HepG2 (cell line): ENCODE data around the gene PPP1R1B. TPM values are rescaled to one million over a fixed set of nuclear protein-coding genes. Genes with fewer than 3 reads are reported as not detected.

Experiments
- ATAC-seq: fragments of 200-7000 bp; cut with Tn5 transposase; 3 replicates; pipeline ENCODE4 v1.9.1; 2020; ENCODE audit warnings: mild to moderate bottlenecking, moderate library complexity
- BruUV-seq: library from RNA; stranded (reverse); fragments of 400-500 nt; replicated peaks from 2 replicates; lab custom pipeline; 2021; lab: Mats Ljungman, UMichigan
- CTCF ChIA-PET: fragments of 300-600 bp; formaldehyde crosslinking; extraction: SDS; loops from one replicate; lab custom pipeline; 2021; ENCODE audit warnings: low total read pairs, inconsistent platforms, low intra/inter-chr PET ratio; lab: Yijun Ruan, JAX
- POLR2A ChIA-PET: fragments of 350-600 bp; sonication (Branson Sonifier 250); formaldehyde crosslinking; loops from one replicate; lab custom pipeline; 2020; ENCODE audit warnings: antibody characterized with exemption, inconsistent platforms; lab: Yijun Ruan, JAX
- DNase-seq: peaks from one replicate; pipeline ENCODE4 v3.0.0-alpha.2; 2015; ENCODE audit warnings: low spot score
- FAIRE-seq: peaks from 3 replicates; lab custom pipeline; 2011; peaks lifted over from hg19 to GRCh38; lab: Jason Lieb, UNC
- H2AFZ ChIP-seq: one replicate; pipeline ENCODE4 v1.6.1; 2011; ENCODE audit warnings: low read length, inconsistent platforms
- H3K27ac ChIP-seq: fragments of 300-600 bp; 3 replicates; pipeline ENCODE4 v1.8.0; 2011; ENCODE audit warnings: mixed run types, mild to moderate bottlenecking, mixed read lengths, low read length, inconsistent platforms; ENCODE audit not compliant: insufficient read depth; ENCODE audit errors: extremely low read length
- H3K27me3 ChIP-seq, 2 experiments: fragments of 200-600 bp in 1 of 2; 2 replicates in 1 of 2; 3 replicates in 1 of 2; pipeline versions ENCODE4 v1.6.0 to v1.8.0; 2011; ENCODE audit warnings: low read length in 2 of 2, mild to moderate bottlenecking in 2 of 2, moderate library complexity in 2 of 2, inconsistent platforms in 1 of 2; ENCODE audit not compliant: insufficient read depth in 2 of 2, control insufficient read depth in 1 of 2
- H3K36me3 ChIP-seq, 2 experiments: fragments of 200-600 bp in 1 of 2; replicated peaks in 1 of 2; 2 replicates in 1 of 2; 3 replicates in 1 of 2; pipeline versions ENCODE4 v1.5.1 to v1.8.0; 2011; ENCODE audit warnings: low read length in 2 of 2, inconsistent platforms in 1 of 2; ENCODE audit not compliant: insufficient read depth in 2 of 2, control insufficient read depth in 1 of 2
- H3K4me1 ChIP-seq: 2 replicates; pipeline ENCODE4 v1.5.1; 2012; ENCODE audit warnings: low read length, inconsistent platforms; ENCODE audit not compliant: insufficient read depth
- H3K4me2 ChIP-seq: 2 replicates; pipeline ENCODE4 v1.6.0; 2011; ENCODE audit warnings: low read depth, low read length, inconsistent platforms
- H3K4me3 ChIP-seq, 3 experiments: fragments of 200-600 bp in 1 of 3; sonication (generic), shearing (Covaris generic) in 1 of 3; replicated peaks in 1 of 3; 2 replicates each; pipeline ENCODE4 v1.5.1; 2011 to 2016; ENCODE audit warnings: low read length in 3 of 3, inconsistent platforms in 2 of 3, low read depth in 2 of 3, mild to moderate bottlenecking in 2 of 3, control low read depth in 1 of 3, mixed read lengths in 1 of 3; ENCODE audit not compliant: insufficient read depth in 1 of 3
- H3K79me2 ChIP-seq: one replicate; pipeline ENCODE4 v1.6.1; 2011; ENCODE audit warnings: low read length, inconsistent platforms; ENCODE audit not compliant: insufficient read depth
- H3K9ac ChIP-seq: 2 replicates; pipeline ENCODE4 v1.6.0; 2011; ENCODE audit warnings: mild to moderate bottlenecking, low read depth, low read length, inconsistent platforms; ENCODE audit not compliant: insufficient read depth
- H3K9me3 ChIP-seq: 2 replicates; pipeline ENCODE4 v1.5.1; 2012; ENCODE audit warnings: mild to moderate bottlenecking, low read length
- H4K20me1 ChIP-seq: 2 replicates; pipeline ENCODE4 v1.6.0; 2011; ENCODE audit warnings: inconsistent platforms, mild to moderate bottlenecking, low read length, moderate library complexity; ENCODE audit not compliant: insufficient read depth
- AKAP8 ChIP-seq: sonication (generic); formaldehyde crosslinking; IDR thresholded peaks from 2 replicates; pipeline ENCODE4 v1.5.1; 2020; ENCODE audit warnings: mild to moderate bottlenecking, missing genetic modification reagents
- CBFB ChIP-seq: sonication (generic); formaldehyde crosslinking; IDR thresholded peaks from 2 replicates; pipeline ENCODE4 v1.4.0; 2020; ENCODE audit warnings: missing genetic modification reagents
- DDIT3 ChIP-seq: sonication (generic); formaldehyde crosslinking; IDR thresholded peaks from 2 replicates; pipeline ENCODE4 v1.4.0; 2020; ENCODE audit warnings: mild to moderate bottlenecking, missing genetic modification reagents
- DNMT1 ChIP-seq: sonication (generic); formaldehyde crosslinking; IDR thresholded peaks from 2 replicates; pipeline ENCODE4 v1.5.1; 2020; ENCODE audit warnings: mild to moderate bottlenecking, missing genetic modification reagents
- FOXK2 ChIP-seq: fragments of 450-650 bp; IDR thresholded peaks from 2 replicates; pipeline ENCODE4 v1.6.1; 2016
- GATAD1 ChIP-seq: IDR thresholded peaks from 2 replicates; pipeline ENCODE4 v1.6.1; 2016; ENCODE audit warnings: missing genetic modification reagents, missing compliant biosample characterization
- MAZ ChIP-seq, 2 experiments: sonication (generic) in 1 of 2; formaldehyde crosslinking in 1 of 2; IDR thresholded peaks; 2 replicates each; pipeline versions ENCODE4 v1.5.0 to v1.6.1; 2012 to 2020; ENCODE audit warnings: low read depth in 2 of 2, mild to moderate bottlenecking in 2 of 2, borderline replicate concordance in 1 of 2, improper control_type of control experiment in 1 of 2, low read length in 1 of 2, missing genetic modification reagents in 1 of 2, moderate library complexity in 1 of 2
- NONO ChIP-seq, 2 experiments: fragments of 450-650 bp in 1 of 2; sonication (generic) in 1 of 2; formaldehyde crosslinking in 1 of 2; IDR thresholded peaks in 1 of 2; conservative IDR thresholded peaks in 1 of 2; 2 replicates each; pipeline versions ENCODE4 v1.6.1 to v1.8.0; 2017 to 2022; ENCODE audit warnings: mild to moderate bottlenecking in 1 of 2, missing genetic modification reagents in 1 of 2, moderate library complexity in 1 of 2
- SOX13 ChIP-seq, 3 experiments: fragments of 450-650 bp in 1 of 3; sonication (generic) in 1 of 3; formaldehyde crosslinking in 1 of 3; IDR thresholded peaks in 2 of 3; conservative IDR thresholded peaks in 1 of 3; 2 replicates each; pipeline versions ENCODE4 v1.5.0 to v1.6.1; 2016 to 2020; ENCODE audit warnings: antibody characterized with exemption in 1 of 3, mild to moderate bottlenecking in 1 of 3, missing compliant biosample characterization in 1 of 3, missing genetic modification reagents in 1 of 3, moderate library complexity in 1 of 3
- SRSF4 ChIP-seq: fragments of 200-400 bp; formaldehyde crosslinking; IDR thresholded peaks from one replicate; pipeline ENCODE4 v1.6.1; 2018; ENCODE audit warnings: mild to moderate bottlenecking, low read depth, low read length, moderate library complexity; ENCODE audit not compliant: poor library complexity, severe bottlenecking
- TEAD3 ChIP-seq: optimal IDR thresholded peaks from 2 replicates; pipeline ENCODE3; 2016; ENCODE audit warnings: borderline replicate concordance
- ZNF138 ChIP-seq: sonication (generic); formaldehyde crosslinking; IDR thresholded peaks from 2 replicates; pipeline ENCODE4 v1.5.0; 2020; ENCODE audit warnings: mild to moderate bottlenecking, low read depth, missing genetic modification reagents
- ZNF292 ChIP-seq: sonication (generic); formaldehyde crosslinking; IDR thresholded peaks from 2 replicates; pipeline ENCODE4 v1.8.1; 2022; ENCODE audit warnings: mild to moderate bottlenecking, low read depth, missing genetic modification reagents, borderline replicate concordance
- ZNF441 ChIP-seq: sonication (generic); formaldehyde crosslinking; IDR thresholded peaks from 2 replicates; pipeline ENCODE4 v1.7.0; 2021; ENCODE audit warnings: missing genetic modification reagents, borderline replicate concordance
- ZNF451 ChIP-seq: sonication (generic); formaldehyde crosslinking; IDR thresholded peaks from 2 replicates; pipeline ENCODE4 v1.5.0; 2020; ENCODE audit warnings: mild to moderate bottlenecking, missing genetic modification reagents
- ZNF614 ChIP-seq: IDR thresholded peaks from 2 replicates; pipeline ENCODE4 v1.6.1; 2018; ENCODE audit warnings: missing biosample characterization, missing genetic modification reagents, inconsistent platforms, borderline replicate concordance
- WGBS: methylation state at CpG from one replicate; pipeline ENCODE4 v1.1.6; 2017; ENCODE audit warnings: low lambda C conversion rate; 5-methylcytosine and 5-hydroxymethylcytosine counted together
- in situ Hi-C: cut with HindIII; loops from 2 replicates; pipeline ENCODE4 v1.10.0; 2017; ENCODE audit warnings: low pct_unique_long_range_greater_than_20kb; ENCODE audit not compliant: extremely low pct_ligation_motif_present
- intact Hi-C: fragments of 100-400 bp; cut with micrococcal nuclease; formaldehyde crosslinking; loops from one replicate; pipeline ENCODE4 v1.10.0; 2022; ENCODE audit not compliant: unreplicated experiment
- polyA plus RNA-seq, 8 experiments: library from polyadenylated mRNA; depleted of rRNA in 3 of 8; stranded (reverse) in 7 of 8; unstranded in 1 of 8; fragments of >200 nt; fragmentation: Illumina TruSeq in 4 of 8; extraction: Trizol in 4 of 8; gene quantifications; 2 replicates each; pipeline versions ENCODE4 v1.2.1 to v1.2.3, GENCODE V29; 2011 to 2016; ENCODE audit warnings: low read depth in 4 of 8, missing spikeins in 1 of 8, mixed read lengths in 1 of 8; ENCODE audit not compliant: insufficient read depth in 1 of 8
- total RNA-seq, 5 experiments: library from RNA; depleted of rRNA; stranded (reverse); fragments of >200 nt; fragmentation: Illumina TruSeq; extraction: Trizol; gene quantifications; 2 replicates each; pipeline ENCODE4 v1.2.3, GENCODE V29; 2016; ENCODE audit warnings: low read depth in 1 of 5
- TF ChIP-seq, protein P1 (sequence below): sonication (generic); IDR thresholded peaks from 2 replicates; pipeline ENCODE4 v1.6.1; 2016; ENCODE audit warnings: low read depth, borderline replicate concordance

PPP1R1B gene
- total and polyA plus RNA-seq, 2 of the 13 experiments (the other 11 are each of a cell fraction or from before 2014, with no cell fraction given) = 0.08 TPM; not detected in 1

DNA sequence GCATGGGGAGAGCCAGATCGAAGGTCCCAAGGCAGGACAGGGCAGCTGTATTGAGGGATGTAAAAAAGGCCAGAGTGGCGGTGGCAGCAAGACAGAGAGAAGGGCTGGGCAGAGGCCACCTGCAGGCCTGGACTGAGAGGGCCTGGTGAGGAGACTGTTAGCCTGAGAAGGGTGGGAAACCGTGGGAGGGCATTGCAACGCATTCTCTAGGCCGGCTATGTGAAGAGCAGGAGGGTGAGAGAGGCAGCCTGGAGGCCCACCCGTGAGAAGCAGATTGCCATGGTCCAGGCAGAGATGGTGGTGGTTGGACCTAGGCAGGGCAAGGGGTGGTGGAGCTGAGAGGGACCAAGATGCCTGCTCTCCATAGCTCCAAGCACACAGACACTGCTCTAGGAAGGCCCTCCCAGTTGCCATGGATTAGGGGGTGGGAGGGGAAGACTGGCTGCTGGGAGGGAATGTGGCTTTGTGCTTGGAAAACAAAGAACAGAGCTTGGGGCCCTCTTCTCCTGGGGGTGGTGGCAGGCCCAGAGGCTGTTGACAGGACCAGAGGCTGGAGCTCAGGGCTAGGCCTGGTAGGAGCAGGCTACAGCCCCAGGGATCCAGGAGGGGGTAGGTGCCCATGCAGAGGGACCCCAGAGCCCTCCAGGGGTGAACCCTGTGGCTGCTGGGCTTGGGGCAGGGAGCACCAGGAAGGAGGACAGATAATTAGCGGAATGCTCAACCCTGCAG lies 26.0 kb downstream of the PPP1R1B start:
- H3K27me3 ChIP-seq = no peaks in the 10 kb centered on the region
- peaks cover 31% of the 10 kb centered on the region for H3K4me1 ChIP-seq
- CTCF ChIA-PET = interaction anchor here (1.6 to 4.0 kb wide), 2 partner anchors 15 to 30 kb away, joined by 4 to 71 read pairs; partner anchors contain the start of gene PNMT
- peak overlapping the region; percentile 48 for H3K27ac ChIP-seq
- BruUV-seq = no TSS peak
- peaks cover 6 to 7% of the 10 kb centered on the region in 2 experiments; a peak in 3 of 5 replicates for H3K36me3 ChIP-seq
- 18% methylated on average over 7 of the region's 7 CpGs for WGBS
- peak overlapping the region; percentile 25; the same call in 1 of the 2 replicates for H3K9ac ChIP-seq
- H3K79me2 ChIP-seq = no peaks in the 10 kb centered on the region
- DNase-seq (peak; percentile 88), FAIRE-seq (peak; percentile 94), ATAC-seq (peak; percentile 89)
- no peaks in the 10 kb centered on the region for H3K9me3 ChIP-seq
- H4K20me1 ChIP-seq = peaks cover 4% of the 10 kb centered on the region; the same call in 1 of the 2 replicates
- POLR2A ChIA-PET = interaction anchor here (0.7 to 2.6 kb wide), 18 partner anchors 9 to 192 kb away, joined by 3 to 21 read pairs (median 4); partner anchors contain the start of genes CDK12, ERBB2, PGAP3 and PNMT
- peak overlapping the region; percentile 81 for H3K4me2 ChIP-seq
- in situ Hi-C loops (no loop called here), intact Hi-C loops (loop anchor here (2.0 kb wide), 1 partner anchor 30 kb away; no protein-coding TSS in a partner anchor)
- no peak overlapping the region for H2AFZ ChIP-seq
- H3K4me3 ChIP-seq = peak overlapping the region in 2 of 3 experiments; percentile 3 to 54; a peak in 2 of 6 replicates
- TF ChIP-seq CBFB (peak; percentile 17; the same call in 1 of the 2 replicates), TEAD3 (CRISPR knock-in tag) (peak; percentile 47), ZNF292 (0 out of 2 replicates have a peak, but pooled peaks have one; percentile 46), MAZ (IDR thresholded peaks at IDR 0.05; ENCODE audit: borderline replicate concordance, low read depth, low read length) (peak; percentile 65; the same call in 1 of the 2 replicates), MAZ (CRISPR knock-in tag; IDR thresholded peaks at IDR 0.05; ENCODE audit: low read depth) (peak; percentile 54; the same call in 1 of the 2 replicates), SRSF4 (no peak), ZNF138 (CRISPR knock-in tag) (0 out of 2 replicates have a peak, but pooled peaks have one; percentile 36), ZNF441 (CRISPR knock-in tag) (peak; percentile 39; the same call in 1 of the 2 replicates), SOX13 (IDR thresholded peaks at IDR 0.05) (0 out of 2 replicates have a peak, but pooled peaks have one; percentile 56), SOX13 (CRISPR knock-in tag; conservative IDR thresholded peaks at IDR 0.05 in 1 of 2, IDR thresholded peaks at IDR 0.05 in 1 of 2) (peak in 1 of 2 experiments; percentile 95; a peak in 2 of 4 replicates), FOXK2 (0 out of 2 replicates have a peak, but pooled peaks have one; percentile 32), ZNF451 (CRISPR knock-in tag) (0 out of 2 replicates have a peak, but pooled peaks have one; percentile 16), AKAP8 (CRISPR knock-in tag) (peak; percentile 80), ZNF614 (CRISPR knock-in tag) (no peak), DNMT1 (peak; percentile 65; the same call in 1 of the 2 replicates), GATAD1 (CRISPR knock-in tag) (no peak), NONO (IDR thresholded peaks at IDR 0.05) (no peak), NONO (CRISPR knock-in tag; conservative IDR thresholded peaks at IDR 0.05) (0 out of 2 replicates have a peak, but pooled peaks have one; percentile 21), DDIT3 (CRISPR knock-in tag) (no peak)
- TF ChIP-seq, protein P1, sequence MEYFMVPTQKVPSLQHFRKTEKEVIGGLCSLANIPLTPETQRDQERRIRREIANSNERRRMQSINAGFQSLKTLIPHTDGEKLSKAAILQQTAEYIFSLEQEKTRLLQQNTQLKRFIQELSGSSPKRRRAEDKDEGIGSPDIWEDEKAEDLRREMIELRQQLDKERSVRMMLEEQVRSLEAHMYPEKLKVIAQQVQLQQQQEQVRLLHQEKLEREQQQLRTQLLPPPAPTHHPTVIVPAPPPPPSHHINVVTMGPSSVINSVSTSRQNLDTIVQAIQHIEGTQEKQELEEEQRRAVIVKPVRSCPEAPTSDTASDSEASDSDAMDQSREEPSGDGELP = peak; percentile 36; the same call in 1 of the 2 replicates
